Neuronal stem cell (in vitro differentiated cells): Measurements from ENCODE around the gene CCDC87.

Source experiments
- DNase-seq: peaks from one replicate; pipeline ENCODE4 v3.0.0-alpha.2; 2013; ENCODE audit warnings: low spot score
- H2AFZ ChIP-seq: one replicate; pipeline ENCODE4 v1.6.1; 2013; ENCODE audit warnings: mild to moderate bottlenecking, low read length, inconsistent platforms
- H2AK5ac ChIP-seq: 2 replicates; pipeline ENCODE4 v1.6.1; 2013; ENCODE audit warnings: low read depth, mild to moderate bottlenecking, inconsistent platforms, low read length, moderate library complexity, mixed read lengths
- H2BK120ac ChIP-seq: 2 replicates; pipeline ENCODE4 v1.6.1; 2013; ENCODE audit warnings: low read depth, mild to moderate bottlenecking, inconsistent platforms, low read length, moderate library complexity, mixed read lengths
- H2BK12ac ChIP-seq: one replicate; pipeline ENCODE4 v1.6.1; 2013; ENCODE audit warnings: low read length, inconsistent platforms
- H2BK15ac ChIP-seq: 2 replicates; pipeline ENCODE4 v1.6.1; 2013; ENCODE audit warnings: mild to moderate bottlenecking, low read length, inconsistent platforms, mixed read lengths
- H2BK5ac ChIP-seq: one replicate; pipeline ENCODE4 v1.6.1; 2013; ENCODE audit warnings: inconsistent platforms, mild to moderate bottlenecking, low read length, moderate library complexity
- H3K14ac ChIP-seq: one replicate; pipeline ENCODE4 v1.6.1; 2013; ENCODE audit warnings: low read length, inconsistent platforms
- H3K18ac ChIP-seq: 2 replicates; pipeline ENCODE4 v1.6.1; 2013; ENCODE audit warnings: low read length, inconsistent platforms
- H3K23ac ChIP-seq: 2 replicates; pipeline ENCODE4 v1.6.1; 2013; ENCODE audit warnings: low read depth, mild to moderate bottlenecking, mixed read lengths, low read length, inconsistent platforms; ENCODE audit not compliant: poor library complexity
- H3K27ac ChIP-seq: replicated peaks from 3 replicates; pipeline ENCODE4 v1.5.1; 2013; ENCODE audit warnings: low read length, inconsistent platforms
- H3K27me3 ChIP-seq, 3 experiments: 2 replicates each; pipeline ENCODE4 v1.6.1; 2013; ENCODE audit warnings: low read length in 3 of 3, mild to moderate bottlenecking in 2 of 3, inconsistent platforms in 1 of 3, low read depth in 1 of 3, mixed read lengths in 1 of 3, moderate library complexity in 1 of 3; ENCODE audit not compliant: control insufficient read depth in 3 of 3, insufficient read depth in 3 of 3
- H3K36me3 ChIP-seq, 2 donors: replicated peaks in 1 of 2; 2 replicates each; pipeline ENCODE4 v1.6.1; 2013; ENCODE audit warnings: low read length in 2 of 2; ENCODE audit not compliant: control insufficient read depth in 2 of 2, insufficient read depth in 2 of 2
- H3K4ac ChIP-seq: 2 replicates; pipeline ENCODE4 v1.6.1; 2013; ENCODE audit warnings: inconsistent platforms, mild to moderate bottlenecking, low read length, moderate library complexity
- H3K4me1 ChIP-seq, 2 donors: 1 replicate in 1 of 2; 2 replicates in 1 of 2; pipeline ENCODE4 v1.6.1; 2013; ENCODE audit warnings: low read length in 2 of 2, low read depth in 1 of 2; ENCODE audit not compliant: control insufficient read depth in 2 of 2, insufficient read depth in 1 of 2
- H3K4me2 ChIP-seq: one replicate; pipeline ENCODE4 v1.6.1; 2013; ENCODE audit warnings: mild to moderate bottlenecking, low read length, inconsistent platforms; ENCODE audit not compliant: insufficient read depth, poor library complexity, severe bottlenecking
- H3K4me3 ChIP-seq, 2 donors: 2 replicates each; pipeline ENCODE4 v1.5.1; 2013; ENCODE audit warnings: low read length in 2 of 2, mild to moderate bottlenecking in 2 of 2, inconsistent platforms in 1 of 2, moderate library complexity in 1 of 2
- H3K79me1 ChIP-seq: one replicate; pipeline ENCODE4 v1.6.1; 2013; ENCODE audit warnings: low read depth, mild to moderate bottlenecking, inconsistent platforms, low read length, moderate library complexity
- H3K9ac ChIP-seq: one replicate; pipeline ENCODE4 v1.6.1; 2013; ENCODE audit warnings: mild to moderate bottlenecking, low read depth, low read length, inconsistent platforms; ENCODE audit not compliant: poor library complexity
- H3K9me3 ChIP-seq, 2 donors: replicated peaks in 1 of 2; 2 replicates each; pipeline versions ENCODE3 to v1.6.1; 2013; ENCODE audit warnings: low read length in 2 of 2, mild to moderate bottlenecking in 2 of 2, inconsistent platforms in 1 of 2, low read depth in 1 of 2, mixed read lengths in 1 of 2, moderate library complexity in 1 of 2; ENCODE audit not compliant: control insufficient read depth in 2 of 2, insufficient read depth in 1 of 2
- H4K8ac ChIP-seq: one replicate; pipeline ENCODE4 v1.6.1; 2013; ENCODE audit warnings: low read depth, mild to moderate bottlenecking, inconsistent platforms, low read length, moderate library complexity
- H4K91ac ChIP-seq: one replicate; pipeline ENCODE4 v1.6.1; 2013; ENCODE audit warnings: low read length, low read depth, mild to moderate bottlenecking, inconsistent platforms; ENCODE audit not compliant: poor library complexity
- WGBS, 2 donors: extraction: QIAGEN DNeasy Blood & Tissue Kit; methylation state at CpG; one replicate each; pipeline ENCODE4 v1.1.7; 2013; ENCODE audit warnings: missing lambda C conversion rate in 2 of 2, mixed read lengths in 1 of 2; ENCODE audit not compliant: insufficient read length in 2 of 2, insufficient replicate concordance in 1 of 2; ENCODE audit errors: extremely low coverage in 2 of 2; 5-methylcytosine and 5-hydroxymethylcytosine counted together

CCDC87 gene

GRCh38 chr11:66570079-66570849 lies 22.6 kb downstream of the CCDC87 start:
- H2BK5ac ChIP-seq: no peak overlapping the region
- H4K91ac ChIP-seq: no peak overlapping the region
- no peak overlapping the region for H3K4me2 ChIP-seq
- H4K8ac ChIP-seq: no peak overlapping the region
- no peak overlapping the region for H3K23ac ChIP-seq
- no peak overlapping the region for H3K4me3 ChIP-seq
- no peaks in the 10 kb centered on the region for H3K36me3 ChIP-seq
- WGBS, 2 donors: no CpG with 5 or more reads among the region's 5 CpGs
- no peaks in the 10 kb centered on the region for H3K9me3 ChIP-seq
- no peak overlapping the region for H2BK12ac ChIP-seq
- H3K18ac ChIP-seq: no peak overlapping the region
- H3K79me1 ChIP-seq: no peaks in the 10 kb centered on the region
- H3K4ac ChIP-seq: no peak overlapping the region
- H2BK15ac ChIP-seq: no peak overlapping the region
- H3K14ac ChIP-seq: no peak overlapping the region
- H3K9ac ChIP-seq: no peak overlapping the region
- no peak overlapping the region for H2BK120ac ChIP-seq
- H2AK5ac ChIP-seq: no peak overlapping the region
- no peak overlapping the region for H3K27ac ChIP-seq
- DNase-seq: no peak
- no peaks in the 10 kb centered on the region for H3K27me3 ChIP-seq
- peak overlapping the region; percentile 70 for H2AFZ ChIP-seq
- H3K4me1 ChIP-seq: peaks cover 6 to 13% of the 10 kb centered on the region in 2 donors

- Histone ChIP-seq H3K9ac (no peak overlapping the region), H4K91ac (no peak overlapping the region), H3K18ac (peak overlapping the region; percentile 56), H2BK5ac (no peak overlapping the region), H2AK5ac (no peak overlapping the region), H2BK15ac (no peak overlapping the region), H3K36me3 (no peaks in the 10 kb centered on the region), H2AFZ (no peak overlapping the region), H4K8ac (peak overlapping the region; percentile 82), H3K9me3 (no peaks in the 10 kb centered on the region), H2BK12ac (no peak overlapping the region), H3K14ac (peak overlapping the region; percentile 56), H3K4me3 (no peak overlapping the region), H2BK120ac (no peak overlapping the region), H3K4ac (no peak overlapping the region), H3K79me1 (no peaks in the 10 kb centered on the region), H3K27me3 (peaks cover 0 to 4% (median 0%) of the 10 kb centered on the region in 3 experiments), H3K4me1 (peaks cover 9 to 13% of the 10 kb centered on the region in 2 donors), H3K4me2 (no peak overlapping the region), H3K23ac (no peak overlapping the region), H3K27ac (no peak overlapping the region)
- no CpG with 5 or more reads among the region's 7 CpGs for WGBS, 2 donors
- no peak for DNase-seq
Measured at GRCh38 chr11:66569076-66569475, 23.8 kb downstream of the CCDC87 start.

- H2AK5ac ChIP-seq: peak within 1 kb of the TSS; percentile 27
- peaks cover 0 to 4% (median 0%) of the 10 kb centered on the region in 3 experiments for H3K27me3 ChIP-seq
- peak within 1 kb of the TSS; percentile 8 for H2BK12ac ChIP-seq
- H4K91ac ChIP-seq: no peak within 1 kb of the TSS
- peak within 1 kb of the TSS; percentile 4 for H3K4me2 ChIP-seq
- no peak within 1 kb of the TSS for H3K4ac ChIP-seq
- H2BK5ac ChIP-seq: no peak within 1 kb of the TSS
- peak within 1 kb of the TSS; percentile 56 for H3K14ac ChIP-seq
- H3K9me3 ChIP-seq: no peaks in the 10 kb centered on the region
- H3K27ac ChIP-seq: no peak within 1 kb of the TSS
- H3K18ac ChIP-seq: peak within 1 kb of the TSS; percentile 56
- no CpG with 5 or more reads among the region's 77 CpGs for WGBS, 2 donors
- no peak within 1 kb of the TSS for H2AFZ ChIP-seq
- H2BK15ac ChIP-seq: no peak within 1 kb of the TSS
- H4K8ac ChIP-seq: peak within 1 kb of the TSS; percentile 82
- H3K4me1 ChIP-seq: peaks cover 9 to 13% of the 10 kb centered on the region in 2 donors
- H3K79me1 ChIP-seq: no peaks in the 10 kb centered on the region
- H2BK120ac ChIP-seq: no peak within 1 kb of the TSS
- no peaks in the 10 kb centered on the region for H3K36me3 ChIP-seq
- H3K23ac ChIP-seq: no peak within 1 kb of the TSS
- H3K9ac ChIP-seq: peak within 1 kb of the TSS; percentile 4
- DNase-seq: no peak
- H3K4me3 ChIP-seq: peak within 1 kb of the TSS in 1 of 2 donors; percentile 55
Measured at GRCh38 chr11:66568124-66568916, 24.5 kb downstream of the CCDC87 start, which contains the start of gene CTSF. Gene CTSF, minus strand, starts transcription at chr11:66568606. Its CDS starts 120 bp downstream, at chr11:66568486.

GRCh38 chr11:66567787-66568123 lies 25.1 kb downstream of the CCDC87 start:
- no peak for DNase-seq
- no peaks in the 10 kb centered on the region for H3K9me3 ChIP-seq

More at GRCh38 chr11:66567787-66568123, 25.1 kb downstream of the CCDC87 start:
- H2BK12ac ChIP-seq: no peak overlapping the region
- H2AK5ac ChIP-seq: no peak overlapping the region
- no peak overlapping the region for H3K4me2 ChIP-seq
- no peak overlapping the region for H4K91ac ChIP-seq
- H4K8ac ChIP-seq: no peak overlapping the region
- H2BK120ac ChIP-seq: no peak overlapping the region
- H3K79me1 ChIP-seq: no peaks in the 10 kb centered on the region
- no peak overlapping the region for H2AFZ ChIP-seq
- no peak overlapping the region for H3K14ac ChIP-seq
- no peak overlapping the region for H2BK5ac ChIP-seq
- peaks cover 9 to 13% of the 10 kb centered on the region in 2 donors for H3K4me1 ChIP-seq
- peak overlapping the region; percentile 19 for H3K18ac ChIP-seq
- WGBS, 2 donors: no CpG with 5 or more reads among the region's 15 CpGs
- no peak overlapping the region for H3K27ac ChIP-seq
- no peak overlapping the region for H3K23ac ChIP-seq
- H2BK15ac ChIP-seq: no peak overlapping the region
- no peak overlapping the region for H3K4ac ChIP-seq
- peaks cover 0 to 6% (median 0%) of the 10 kb centered on the region in 3 experiments for H3K27me3 ChIP-seq
- H3K36me3 ChIP-seq: no peaks in the 10 kb centered on the region
- H3K4me3 ChIP-seq: no peak overlapping the region
- no peak overlapping the region for H3K9ac ChIP-seq
